ENCODE results near the gene R3HCC1L. TPM values are rescaled to one million over a fixed set of nuclear protein-coding genes. Genes with fewer than 3 reads are reported as not detected.

R3HCC1L gene
- 12.0 to 17.7 TPM (median 15.9 TPM) in 5 replicates for total RNA-seq (2022; extraction: Qiagen RNA extraction; ENCODE audit: low read depth)

GRCh38 chr10:98134431-98135221 lies at the start of gene R3HCC1L:
R3HCC1L (plus strand) TSS chr10:98134657; CDS start chr10:98208115, 73,458 bp downstream.

GRCh38 chr10:98267894-98268693 lies 133.6 kb downstream of the R3HCC1L start, which contains the start of gene LOXL4:
LOXL4 (minus strand) TSS chr10:98268194; CDS start chr10:98263019, 5,175 bp downstream.

Other genes with a start within 250 kb of the R3HCC1L start
- gene CRTAC1, start 104.0 kb upstream of the R3HCC1L start, total RNA-seq (2022; extraction: Qiagen RNA extraction; ENCODE audit: low read depth), result 0.88 to 1.5 TPM (median 1.1 TPM) in 5 replicates
- gene LOXL4, start 133.5 kb downstream of the R3HCC1L start, total RNA-seq (2022; extraction: Qiagen RNA extraction; ENCODE audit: low read depth), result 1.1 to 1.6 TPM (median 1.3 TPM) in 5 replicates

All from A549 treated with RU486 at 1 μM for 4 hours (cell line).